Peyer's patch (tissue), 4 donors: ENCODE measurements around the gene MRPS7.

Experiments used
- CTCF ChIP-seq, 6 experiments: fragments of 450-650 bp in 4 of 6; fragments of 200-600 bp in 2 of 6; sonication (generic) in 1 of 6; IDR thresholded peaks; one replicate each; pipeline ENCODE4 v1.5.1; 2017 to 2019; ENCODE audit warnings: antibody characterized with exemption in 6 of 6, mild to moderate bottlenecking in 3 of 6, moderate library complexity in 1 of 6
- POLR2A ChIP-seq, 2 donors: fragments of 450-650 bp; IDR thresholded peaks; one replicate each; pipeline ENCODE4 v1.5.1; 2017; ENCODE audit warnings: antibody characterized with exemption in 2 of 2, mild to moderate bottlenecking in 2 of 2, moderate library complexity in 2 of 2

- no peak for TF ChIP-seq POLR2A (IDR thresholded peaks at IDR 0.05)
- TF ChIP-seq CTCF (IDR thresholded peaks at IDR 0.05) = no peak
Measured at GRCh38 chr17:75231741-75232464, 29.8 kb upstream of the MRPS7 start.
